ENCODE measurements around the gene TMEM30A.

TMEM30A gene

DNA sequence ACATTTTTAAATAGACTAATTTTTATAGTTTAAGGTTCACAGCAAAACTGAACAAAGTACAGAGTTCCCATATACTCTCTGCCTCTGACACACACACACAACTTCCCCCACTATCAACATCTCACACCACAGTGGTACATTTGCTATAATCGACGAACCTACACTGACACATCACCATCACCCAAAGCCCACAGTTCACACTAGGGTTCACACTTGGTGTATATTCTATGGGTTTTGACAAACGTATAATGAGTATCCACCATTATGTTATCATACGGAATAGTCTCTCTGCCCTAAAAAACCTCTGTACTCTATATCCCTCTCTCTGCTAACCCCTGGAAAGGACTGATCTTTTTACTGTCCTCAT is 15.6 kb downstream of the TMEM30A start:
- Histone ChIP-seq H3K36me3 (ENCODE audit: control insufficient read depth in 2 of 2, insufficient read depth in 2 of 2, low read length in 2 of 2) (peaks cover 9 to 12% of the 10 kb centered on the region in 2 donors), H3K4me3 (ENCODE audit: low read length in 2 of 2) (no peak overlapping the region), H3K4me1 (ENCODE audit: control insufficient read depth in 2 of 2, insufficient read depth in 2 of 2, low read length in 2 of 2) (peaks cover 0 to 4% of the 10 kb centered on the region in 2 donors), H3K27ac (ENCODE audit: low read depth in 2 of 2, low read length in 2 of 2) (no peak overlapping the region), H3K27me3 (ENCODE audit: control insufficient read depth in 2 of 2, insufficient read depth in 2 of 2, low read length in 2 of 2) (no peaks in the 10 kb centered on the region), H3K9me3 (ENCODE audit: control insufficient read depth in 2 of 2, low read length in 2 of 2) (peaks cover 0 to 3% of the 10 kb centered on the region in 2 donors), H3K9ac (ENCODE audit: low read depth in 1 of 2, low read length in 2 of 2) (no peak overlapping the region)

GRCh38 chr6:75268121-75268987 is 16.2 kb downstream of the TMEM30A start:
- Histone ChIP-seq H3K9me3 (ENCODE audit: control insufficient read depth in 2 of 2, low read length in 2 of 2) (peaks cover 0 to 3% of the 10 kb centered on the region in 2 donors), H3K4me1 (ENCODE audit: control insufficient read depth in 2 of 2, insufficient read depth in 2 of 2, low read length in 2 of 2) (peaks cover 0 to 4% of the 10 kb centered on the region in 2 donors), H3K9ac (ENCODE audit: low read depth in 1 of 2, low read length in 2 of 2) (no peak overlapping the region), H3K4me3 (ENCODE audit: low read length in 2 of 2) (no peak overlapping the region), H3K36me3 (ENCODE audit: control insufficient read depth in 2 of 2, insufficient read depth in 2 of 2, low read length in 2 of 2) (peaks cover 12 to 18% of the 10 kb centered on the region in 2 donors), H3K27me3 (ENCODE audit: control insufficient read depth in 2 of 2, insufficient read depth in 2 of 2, low read length in 2 of 2) (no peaks in the 10 kb centered on the region), H3K27ac (ENCODE audit: low read depth in 2 of 2, low read length in 2 of 2) (no peak overlapping the region)

- Histone ChIP-seq H3K27ac (ENCODE audit: low read depth in 2 of 2, low read length in 2 of 2) (no peak overlapping the region), H3K4me1 (ENCODE audit: control insufficient read depth in 2 of 2, insufficient read depth in 2 of 2, low read length in 2 of 2) (peaks cover 0 to 4% of the 10 kb centered on the region in 2 donors)
These were observed 17.1 kb downstream of the TMEM30A start for GRCh38 chr6:75267461-75267860.

GRCh38 chr6:75266716-75267291 is 17.8 kb downstream of the TMEM30A start:
- H3K36me3 ChIP-seq (ENCODE audit: control insufficient read depth in 2 of 2, insufficient read depth in 2 of 2, low read length in 2 of 2) = peaks cover 13 to 18% of the 10 kb centered on the region in 2 donors
- H3K9me3 ChIP-seq (ENCODE audit: control insufficient read depth in 2 of 2, low read length in 2 of 2) = no peaks in the 10 kb centered on the region
- H3K9ac ChIP-seq (ENCODE audit: low read depth in 1 of 2, low read length in 2 of 2) = no peak overlapping the region
- H3K4me3 ChIP-seq (ENCODE audit: low read length in 2 of 2) = no peak overlapping the region
- no peaks in the 10 kb centered on the region for H3K27me3 ChIP-seq (ENCODE audit: control insufficient read depth in 2 of 2, insufficient read depth in 2 of 2, low read length in 2 of 2)
- H3K4me1 ChIP-seq (ENCODE audit: control insufficient read depth in 2 of 2, insufficient read depth in 2 of 2, low read length in 2 of 2) = peaks cover 0 to 4% of the 10 kb centered on the region in 2 donors
- H3K27ac ChIP-seq (ENCODE audit: low read depth in 2 of 2, low read length in 2 of 2) = no peak overlapping the region

More at GRCh38 chr6:75267461-75267860, 17.1 kb downstream of the TMEM30A start:
- no peaks in the 10 kb centered on the region for H3K9me3 ChIP-seq (ENCODE audit: control insufficient read depth in 2 of 2, low read length in 2 of 2)
- peaks cover 15 to 19% of the 10 kb centered on the region in 2 donors for H3K36me3 ChIP-seq (ENCODE audit: control insufficient read depth in 2 of 2, insufficient read depth in 2 of 2, low read length in 2 of 2)
- H3K27me3 ChIP-seq (ENCODE audit: control insufficient read depth in 2 of 2, insufficient read depth in 2 of 2, low read length in 2 of 2) = no peaks in the 10 kb centered on the region
- no peak overlapping the region for H3K4me3 ChIP-seq (ENCODE audit: low read length in 2 of 2)
- no peak overlapping the region for H3K9ac ChIP-seq (ENCODE audit: low read depth in 1 of 2, low read length in 2 of 2)

- H3K4me3 ChIP-seq (ENCODE audit: low read length in 2 of 2) = no peak overlapping the region
- H3K9ac ChIP-seq (ENCODE audit: low read depth in 1 of 2, low read length in 2 of 2) = no peak overlapping the region
- peaks cover 22 to 33% of the 10 kb centered on the region in 2 donors for H3K36me3 ChIP-seq (ENCODE audit: control insufficient read depth in 2 of 2, insufficient read depth in 2 of 2, low read length in 2 of 2)
These were observed 21.2 kb downstream of the TMEM30A start for GRCh38 chr6:75263401-75263750.

DNA sequence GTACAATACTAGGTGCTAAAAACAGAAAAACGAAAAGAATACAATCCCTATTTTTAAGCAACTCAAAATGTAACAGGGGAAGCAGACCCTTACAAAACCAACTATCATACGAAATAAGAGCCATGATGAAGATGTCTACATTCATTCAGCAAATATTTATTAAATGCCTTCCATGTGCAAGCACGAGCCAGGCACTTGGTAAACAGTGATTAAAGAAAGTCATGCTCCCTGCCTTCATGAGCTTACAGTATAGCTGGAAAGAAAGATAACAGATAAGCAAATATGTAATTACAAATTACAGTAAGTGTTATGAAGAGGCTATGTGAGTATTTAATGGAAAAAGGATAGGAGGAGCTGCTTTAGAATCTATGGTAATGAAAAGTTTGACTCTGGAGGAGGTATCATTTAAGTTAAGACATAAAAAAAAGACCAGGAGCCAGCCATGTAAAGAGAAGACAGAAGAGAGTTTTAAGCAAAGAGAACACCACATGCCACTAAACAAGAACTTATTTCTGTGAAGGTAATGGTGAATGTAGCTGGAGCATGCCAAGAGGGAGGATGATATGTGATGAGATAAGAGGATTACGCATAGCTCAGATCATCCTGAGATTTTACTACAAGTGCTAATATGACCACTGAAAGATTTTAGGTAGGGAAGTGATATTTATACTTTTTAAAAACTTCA is 21.7 kb downstream of the TMEM30A start:
- H3K4me1 ChIP-seq (ENCODE audit: control insufficient read depth in 2 of 2, insufficient read depth in 2 of 2, low read length in 2 of 2) = peaks cover 0 to 4% of the 10 kb centered on the region in 2 donors
- H3K9ac ChIP-seq (ENCODE audit: low read depth in 1 of 2, low read length in 2 of 2) = no peak overlapping the region
- no peaks in the 10 kb centered on the region for H3K9me3 ChIP-seq (ENCODE audit: control insufficient read depth in 2 of 2, low read length in 2 of 2)
- H3K36me3 ChIP-seq (ENCODE audit: control insufficient read depth in 2 of 2, insufficient read depth in 2 of 2, low read length in 2 of 2) = peaks cover 23 to 35% of the 10 kb centered on the region in 2 donors
- H3K27me3 ChIP-seq (ENCODE audit: control insufficient read depth in 2 of 2, insufficient read depth in 2 of 2, low read length in 2 of 2) = no peaks in the 10 kb centered on the region
- no peak overlapping the region for H3K4me3 ChIP-seq (ENCODE audit: low read length in 2 of 2)
- no peak overlapping the region for H3K27ac ChIP-seq (ENCODE audit: low read depth in 2 of 2, low read length in 2 of 2)

More at GRCh38 chr6:75263401-75263750, 21.2 kb downstream of the TMEM30A start:
- Histone ChIP-seq H3K27ac (ENCODE audit: low read depth in 2 of 2, low read length in 2 of 2) (no peak overlapping the region), H3K4me1 (ENCODE audit: control insufficient read depth in 2 of 2, insufficient read depth in 2 of 2, low read length in 2 of 2) (peaks cover 0 to 4% of the 10 kb centered on the region in 2 donors), H3K27me3 (ENCODE audit: control insufficient read depth in 2 of 2, insufficient read depth in 2 of 2, low read length in 2 of 2) (no peaks in the 10 kb centered on the region), H3K9me3 (ENCODE audit: control insufficient read depth in 2 of 2, low read length in 2 of 2) (no peaks in the 10 kb centered on the region)

DNA sequence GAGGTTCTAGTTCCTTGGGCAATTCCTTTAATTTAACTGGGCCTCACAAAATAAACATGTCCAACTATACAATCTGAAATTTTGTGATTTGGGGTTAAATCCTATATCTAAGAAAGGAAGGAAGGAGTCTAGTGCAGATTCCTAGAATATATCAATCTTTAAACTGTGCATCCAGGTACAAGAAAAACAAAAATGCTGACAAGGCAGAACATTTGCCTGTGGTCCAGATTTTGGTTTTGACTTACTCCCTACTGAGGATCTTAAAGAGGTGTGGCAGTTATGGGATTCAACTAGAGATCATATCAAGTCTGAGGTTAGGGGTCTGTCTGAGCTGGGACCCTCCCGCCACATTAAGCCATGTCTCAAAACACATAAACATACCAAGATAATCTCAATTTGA is 23.3 kb downstream of the TMEM30A start:
- H3K27me3 ChIP-seq (ENCODE audit: control insufficient read depth in 2 of 2, insufficient read depth in 2 of 2, low read length in 2 of 2) = no peaks in the 10 kb centered on the region
- no peaks in the 10 kb centered on the region for H3K9me3 ChIP-seq (ENCODE audit: control insufficient read depth in 2 of 2, low read length in 2 of 2)
- H3K27ac ChIP-seq (ENCODE audit: low read depth in 2 of 2, low read length in 2 of 2) = no peak overlapping the region
- H3K4me3 ChIP-seq (ENCODE audit: low read length in 2 of 2) = no peak overlapping the region
- no peaks in the 10 kb centered on the region for H3K4me1 ChIP-seq (ENCODE audit: control insufficient read depth in 2 of 2, insufficient read depth in 2 of 2, low read length in 2 of 2)
- H3K36me3 ChIP-seq (ENCODE audit: control insufficient read depth in 2 of 2, insufficient read depth in 2 of 2, low read length in 2 of 2) = peaks cover 24 to 37% of the 10 kb centered on the region in 2 donors
- H3K9ac ChIP-seq (ENCODE audit: low read depth in 1 of 2, low read length in 2 of 2) = no peak overlapping the region

DNA sequence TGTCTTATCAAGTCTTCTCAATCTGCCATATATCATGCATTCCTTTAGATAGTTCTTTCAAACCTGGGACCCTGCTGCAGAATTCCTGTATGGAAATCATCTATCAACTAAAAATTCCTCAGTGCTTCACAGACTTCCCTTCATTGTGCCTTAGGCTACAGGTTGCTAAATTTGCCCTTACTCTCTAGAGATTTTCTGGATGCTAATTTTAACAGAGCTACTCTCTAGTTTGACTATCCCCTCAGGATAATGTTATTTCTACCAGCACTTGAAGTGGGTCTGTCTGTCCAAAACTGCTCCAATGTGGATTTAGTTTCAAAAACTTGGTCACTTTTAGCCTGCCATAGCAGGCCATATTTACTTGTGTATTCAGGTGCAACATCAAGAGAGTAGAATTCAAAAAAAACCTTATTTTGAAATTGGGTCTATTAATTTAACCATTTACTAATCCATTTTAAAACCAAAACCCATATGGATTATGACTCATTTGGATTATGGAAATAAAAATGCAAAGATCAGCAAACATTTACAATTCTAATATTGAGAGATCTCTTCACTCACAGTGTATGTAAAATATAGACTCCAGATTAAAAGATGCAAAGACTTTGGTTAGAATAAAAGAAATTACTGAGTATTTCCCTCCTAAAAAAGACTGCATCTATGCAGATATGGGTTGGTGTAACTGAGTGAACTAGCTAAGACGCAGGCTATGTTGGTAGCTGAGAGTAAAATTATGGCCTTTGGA is 27.1 kb downstream of the TMEM30A start:
- no peaks in the 10 kb centered on the region for H3K9me3 ChIP-seq (ENCODE audit: control insufficient read depth in 2 of 2, low read length in 2 of 2)
- no peak overlapping the region for H3K4me3 ChIP-seq (ENCODE audit: low read length in 2 of 2)
- no peaks in the 10 kb centered on the region for H3K4me1 ChIP-seq (ENCODE audit: control insufficient read depth in 2 of 2, insufficient read depth in 2 of 2, low read length in 2 of 2)
- peaks cover 28 to 33% of the 10 kb centered on the region in 2 donors for H3K36me3 ChIP-seq (ENCODE audit: control insufficient read depth in 2 of 2, insufficient read depth in 2 of 2, low read length in 2 of 2)
- H3K27ac ChIP-seq (ENCODE audit: low read depth in 2 of 2, low read length in 2 of 2) = no peak overlapping the region
- H3K27me3 ChIP-seq (ENCODE audit: control insufficient read depth in 2 of 2, insufficient read depth in 2 of 2, low read length in 2 of 2) = no peaks in the 10 kb centered on the region
- no peak overlapping the region for H3K9ac ChIP-seq (ENCODE audit: low read depth in 1 of 2, low read length in 2 of 2)

GRCh38 chr6:75250552-75250951 is 34.0 kb downstream of the TMEM30A start:
- no peak overlapping the region for H3K4me3 ChIP-seq (ENCODE audit: low read length in 2 of 2)
- peaks cover 3 to 15% of the 10 kb centered on the region in 2 donors for H3K36me3 ChIP-seq (ENCODE audit: control insufficient read depth in 2 of 2, insufficient read depth in 2 of 2, low read length in 2 of 2)
- no peaks in the 10 kb centered on the region for H3K4me1 ChIP-seq (ENCODE audit: control insufficient read depth in 2 of 2, insufficient read depth in 2 of 2, low read length in 2 of 2)
- no peak overlapping the region for H3K27ac ChIP-seq (ENCODE audit: low read depth in 2 of 2, low read length in 2 of 2)
- H3K27me3 ChIP-seq (ENCODE audit: control insufficient read depth in 2 of 2, insufficient read depth in 2 of 2, low read length in 2 of 2) = no peaks in the 10 kb centered on the region
- no peak overlapping the region for H3K9ac ChIP-seq (ENCODE audit: low read depth in 1 of 2, low read length in 2 of 2)
- H3K9me3 ChIP-seq (ENCODE audit: control insufficient read depth in 2 of 2, low read length in 2 of 2) = no peaks in the 10 kb centered on the region
